ENCODE results near the gene S100A4.
A peak's percentile ranks its signal among the peaks of the same experiment; 100 is the strongest.

- TF ChIP-seq CTCF (IDR thresholded peaks at IDR 0.05) (peak in 1 of 3 experiments; percentile 12), POLR2AphosphoS5 (IDR thresholded peaks at IDR 0.05; ENCODE audit: insufficient read depth in 1 of 2, low read depth in 1 of 2) (peak; percentile 62 to 82), POLR2A (IDR thresholded peaks at IDR 0.05) (no peak)
Observed at GRCh38 chr1:153548722-153549688, 3.4 kb upstream of the S100A4 start, which contains the start of gene S100A3.

Data from vagina (tissue), 2 donors.